Keratinocyte (primary cell): ENCODE data around the gene MAP3K9. TPM values are rescaled to one million over a fixed set of nuclear protein-coding genes. Genes with fewer than 3 reads are reported as not detected.

Experiments
- DNase-seq: peaks from one replicate; pipeline ENCODE4 v3.0.0-alpha.2; 2011; ENCODE audit warnings: low read depth, missing footprints, low spot score
- FAIRE-seq: peaks from 2 replicates; lab custom pipeline; 2011; peaks lifted over from hg19 to GRCh38; lab: Jason Lieb, UNC
- H2AFZ ChIP-seq: 2 replicates; pipeline ENCODE4 v1.6.0; 2012; ENCODE audit warnings: low read length, control low read depth, inconsistent platforms; ENCODE audit not compliant: control insufficient read depth
- H3K27ac ChIP-seq: 2 replicates; pipeline ENCODE4 v1.5.1; 2011; ENCODE audit warnings: low read length; ENCODE audit not compliant: control insufficient read depth, insufficient read depth
- H3K27me3 ChIP-seq: 3 replicates; pipeline ENCODE4 v1.6.0; 2011; ENCODE audit warnings: low read length; ENCODE audit not compliant: control insufficient read depth, insufficient read depth; ENCODE audit errors: extremely low read depth
- H3K36me3 ChIP-seq, 2 experiments: 2 replicates in 1 of 2; 3 replicates in 1 of 2; pipeline ENCODE4 v1.5.1; 2011; ENCODE audit warnings: low read length in 2 of 2, mild to moderate bottlenecking in 1 of 2; ENCODE audit not compliant: control insufficient read depth in 2 of 2, insufficient read depth in 2 of 2; ENCODE audit errors: extremely low read depth in 1 of 2
- H3K4me1 ChIP-seq: 3 replicates; pipeline ENCODE4 v1.5.1; 2011; ENCODE audit warnings: low read length; ENCODE audit not compliant: control insufficient read depth, insufficient read depth; ENCODE audit errors: extremely low read depth
- H3K4me2 ChIP-seq: 3 replicates; pipeline ENCODE4 v1.6.0; 2011; ENCODE audit warnings: low read depth, low read length; ENCODE audit not compliant: control insufficient read depth, insufficient read depth; ENCODE audit errors: extremely low read depth
- H3K4me3 ChIP-seq, 3 experiments: fragments of 200-600 bp in 1 of 3; sonication (generic) in 1 of 3; 2 replicates in 2 of 3; 3 replicates in 1 of 3; pipeline ENCODE4 v1.5.1; 2011 to 2016; ENCODE audit warnings: low read length in 3 of 3, mild to moderate bottlenecking in 3 of 3, control low read depth in 2 of 3, inconsistent platforms in 1 of 3, low read depth in 1 of 3, mixed read lengths in 1 of 3, mixed run types in 1 of 3, moderate library complexity in 1 of 3; ENCODE audit not compliant: control insufficient read depth in 2 of 3, insufficient read depth in 2 of 3; ENCODE audit errors: extremely low read depth in 1 of 3
- H3K79me2 ChIP-seq: 2 replicates; pipeline ENCODE4 v1.6.0; 2012; ENCODE audit warnings: low read length; ENCODE audit not compliant: control insufficient read depth, insufficient read depth
- H3K9ac ChIP-seq: 3 replicates; pipeline ENCODE4 v1.6.0; 2011; ENCODE audit warnings: low read length; ENCODE audit not compliant: control insufficient read depth, insufficient read depth; ENCODE audit errors: extremely low read depth
- H3K9me1 ChIP-seq: 3 replicates; pipeline ENCODE4 v1.6.0; 2011; ENCODE audit warnings: low read length; ENCODE audit not compliant: control insufficient read depth, insufficient read depth; ENCODE audit errors: extremely low read depth
- H3K9me3 ChIP-seq: 2 replicates; pipeline ENCODE4 v1.5.1; 2012; ENCODE audit warnings: low read depth, low read length; ENCODE audit not compliant: control insufficient read depth
- H4K20me1 ChIP-seq: 3 replicates; pipeline ENCODE4 v1.6.0; 2011; ENCODE audit warnings: low read length; ENCODE audit not compliant: control insufficient read depth, insufficient read depth; ENCODE audit errors: extremely low read depth
- EZH2 ChIP-seq: IDR thresholded peaks from one replicate; pipeline ENCODE4 v1.6.1; 2012; ENCODE audit warnings: inconsistent platforms, mild to moderate bottlenecking, low read length, moderate library complexity
- dilution Hi-C: fragments of 300-500 bp; cut with MboI; formaldehyde crosslinking; loops from one replicate; pipeline ENCODE4 v1.7.0; 2020; ENCODE audit warnings: low sequenced_read_pairs; ENCODE audit not compliant: extremely low pct_ligation_motif_present
- polyA plus RNA-seq, 5 experiments: library from polyadenylated mRNA; depleted of rRNA in 3 of 5; stranded (reverse) in 3 of 5; stranded (forward) in 1 of 5; unstranded in 1 of 5; fragments of >200 nt; gene quantifications; 1 replicate in 1 of 5; 2 replicates in 3 of 5; 3 replicates in 1 of 5; pipeline versions ENCODE4 v1.2.1 to v1.2.3, GENCODE V29; 2011 to 2012; ENCODE audit warnings: missing spikeins in 2 of 5, low read depth in 1 of 5, low replicate concordance in 1 of 5
- TF ChIP-seq, protein P1 (sequence below), 3 experiments: IDR thresholded peaks in 1 of 3; conservative IDR thresholded peaks in 1 of 3; optimal IDR thresholded peaks in 1 of 3; 2 replicates in 2 of 3; 3 replicates in 1 of 3; pipeline versions ENCODE3 to v1.5.1; 2011; ENCODE audit warnings: low read length in 3 of 3, mild to moderate bottlenecking in 3 of 3, moderate library complexity in 2 of 3, control low read depth in 1 of 3, inconsistent platforms in 1 of 3; ENCODE audit not compliant: insufficient read depth in 2 of 3; ENCODE audit errors: extremely low read depth in 1 of 3

The MAP3K9 gene
- polyA plus RNA-seq, 1 donor (not counting 4 experiments of a cell fraction or from before 2014, with no cell fraction given) = 7.2 TPM

GRCh38 chr14:70838076-70838475, 28.8 kb upstream of the MAP3K9 start:
- DNase-seq = no peak
- TF ChIP-seq EZH2 = no peak
- TF ChIP-seq, protein P1, sequence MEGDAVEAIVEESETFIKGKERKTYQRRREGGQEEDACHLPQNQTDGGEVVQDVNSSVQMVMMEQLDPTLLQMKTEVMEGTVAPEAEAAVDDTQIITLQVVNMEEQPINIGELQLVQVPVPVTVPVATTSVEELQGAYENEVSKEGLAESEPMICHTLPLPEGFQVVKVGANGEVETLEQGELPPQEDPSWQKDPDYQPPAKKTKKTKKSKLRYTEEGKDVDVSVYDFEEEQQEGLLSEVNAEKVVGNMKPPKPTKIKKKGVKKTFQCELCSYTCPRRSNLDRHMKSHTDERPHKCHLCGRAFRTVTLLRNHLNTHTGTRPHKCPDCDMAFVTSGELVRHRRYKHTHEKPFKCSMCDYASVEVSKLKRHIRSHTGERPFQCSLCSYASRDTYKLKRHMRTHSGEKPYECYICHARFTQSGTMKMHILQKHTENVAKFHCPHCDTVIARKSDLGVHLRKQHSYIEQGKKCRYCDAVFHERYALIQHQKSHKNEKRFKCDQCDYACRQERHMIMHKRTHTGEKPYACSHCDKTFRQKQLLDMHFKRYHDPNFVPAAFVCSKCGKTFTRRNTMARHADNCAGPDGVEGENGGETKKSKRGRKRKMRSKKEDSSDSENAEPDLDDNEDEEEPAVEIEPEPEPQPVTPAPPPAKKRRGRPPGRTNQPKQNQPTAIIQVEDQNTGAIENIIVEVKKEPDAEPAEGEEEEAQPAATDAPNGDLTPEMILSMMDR (optimal IDR thresholded peaks at IDR 0.05 in 1 of 3, IDR thresholded peaks at IDR 0.05 in 1 of 3, conservative IDR thresholded peaks at IDR 0.05 in 1 of 3; ENCODE audit: extremely low read depth in 1 of 3, insufficient read depth in 2 of 3, low read length in 3 of 3) = no peak
- H3K4me1 ChIP-seq = no peaks in the 10 kb centered on the region
- no peak overlapping the region for H3K4me2 ChIP-seq
- H3K27ac ChIP-seq = no peak overlapping the region
- H3K9ac ChIP-seq = no peak overlapping the region
- no peaks in the 10 kb centered on the region for H4K20me1 ChIP-seq
- dilution Hi-C loops = no loop called here
- H3K36me3 ChIP-seq = no peaks in the 10 kb centered on the region
- no peaks in the 10 kb centered on the region for H3K9me1 ChIP-seq
- no peak overlapping the region for H2AFZ ChIP-seq
- H3K79me2 ChIP-seq = no peaks in the 10 kb centered on the region
- no peaks in the 10 kb centered on the region for H3K27me3 ChIP-seq
- H3K4me3 ChIP-seq = no peak overlapping the region
- H3K9me3 ChIP-seq = peaks cover 2% of the 10 kb centered on the region
- no peak for FAIRE-seq

- Histone ChIP-seq H3K4me2 (no peak overlapping the region), H3K36me3 (no peaks in the 10 kb centered on the region), H3K27me3 (no peaks in the 10 kb centered on the region), H3K79me2 (no peaks in the 10 kb centered on the region), H2AFZ (no peak overlapping the region), H3K9me3 (peaks cover 2% of the 10 kb centered on the region), H4K20me1 (no peaks in the 10 kb centered on the region), H3K4me3 (no peak overlapping the region), H3K27ac (no peak overlapping the region), H3K9ac (no peak overlapping the region), H3K4me1 (no peaks in the 10 kb centered on the region), H3K9me1 (no peaks in the 10 kb centered on the region)
- dilution Hi-C loops = no loop called here
- TF ChIP-seq EZH2 = no peak
- TF ChIP-seq, protein P1 (optimal IDR thresholded peaks at IDR 0.05 in 1 of 3, IDR thresholded peaks at IDR 0.05 in 1 of 3, conservative IDR thresholded peaks at IDR 0.05 in 1 of 3; ENCODE audit: extremely low read depth in 1 of 3, insufficient read depth in 2 of 3, low read length in 3 of 3) = no peak
- no peak for DNase-seq
- FAIRE-seq = no peak
Observed at GRCh38 chr14:70836946-70837345, 27.6 kb upstream of the MAP3K9 start.
